H9 (cell line): ENCODE data around the gene SLC44A3. TPM values are rescaled to one million over a fixed set of nuclear protein-coding genes. Genes with fewer than 3 reads are reported as not detected.

Experiments used
- DNase-seq: peaks from one replicate; pipeline ENCODE4 v3.0.0-alpha.2; 2017
- H2AFZ ChIP-seq: one replicate; pipeline ENCODE4 v1.6.1; 2013; ENCODE audit warnings: mild to moderate bottlenecking, low read length, control low read depth, moderate library complexity
- H2AK5ac ChIP-seq: 2 replicates; pipeline ENCODE4 v1.6.1; 2013; ENCODE audit warnings: low read length, control low read depth, mixed read lengths; ENCODE audit not compliant: insufficient read length
- H2BK120ac ChIP-seq: one replicate; pipeline ENCODE4 v1.6.1; 2013; ENCODE audit warnings: low read depth, mild to moderate bottlenecking, low read length, control low read depth, inconsistent platforms; ENCODE audit not compliant: poor library complexity, severe bottlenecking
- H2BK12ac ChIP-seq: 2 replicates; pipeline ENCODE4 v1.6.1; 2013; ENCODE audit warnings: low read length, control low read depth, mixed read lengths, low read depth; ENCODE audit not compliant: insufficient read length
- H2BK15ac ChIP-seq: 2 replicates; pipeline ENCODE4 v1.6.1; 2013; ENCODE audit warnings: low read depth, low read length, control low read depth
- H2BK20ac ChIP-seq: one replicate; pipeline ENCODE4 v1.6.1; 2013; ENCODE audit warnings: low read depth, mild to moderate bottlenecking, low read length, control low read depth, inconsistent platforms; ENCODE audit not compliant: poor library complexity, severe bottlenecking
- H2BK5ac ChIP-seq: 2 replicates; pipeline ENCODE4 v1.6.1; 2013; ENCODE audit warnings: low read length, control low read depth, mixed read lengths; ENCODE audit not compliant: insufficient read length
- H3K14ac ChIP-seq: 2 replicates; pipeline ENCODE4 v1.6.1; 2013; ENCODE audit warnings: low read length, control low read depth; ENCODE audit not compliant: insufficient read depth
- H3K18ac ChIP-seq: 2 replicates; pipeline ENCODE4 v1.6.1; 2013; ENCODE audit warnings: low read depth, mild to moderate bottlenecking, mixed read lengths, low read length, control low read depth; ENCODE audit not compliant: insufficient read length
- H3K23ac ChIP-seq: 2 replicates; pipeline ENCODE4 v1.6.1; 2013; ENCODE audit warnings: low read length, control low read depth, mixed read lengths, low read depth; ENCODE audit not compliant: insufficient read length
- H3K23me2 ChIP-seq: 2 replicates; pipeline ENCODE4 v1.6.1; 2013; ENCODE audit warnings: low read depth, mild to moderate bottlenecking, mixed read lengths, low read length, control low read depth; ENCODE audit not compliant: insufficient read length, poor library complexity, severe bottlenecking
- H3K27ac ChIP-seq: 2 replicates; pipeline ENCODE4 v1.5.1; 2013; ENCODE audit warnings: low read length, control low read depth, mixed read lengths, low read depth; ENCODE audit not compliant: insufficient read length
- H3K27me3 ChIP-seq: 2 replicates; pipeline ENCODE4 v1.6.1; 2013; ENCODE audit warnings: low read length, control low read depth, inconsistent platforms; ENCODE audit not compliant: insufficient read depth
- H3K4ac ChIP-seq: 2 replicates; pipeline ENCODE4 v1.6.1; 2013; ENCODE audit warnings: low read depth, mild to moderate bottlenecking, control low read depth, inconsistent platforms, low read length, moderate library complexity
- H3K4me1 ChIP-seq: 2 replicates; pipeline ENCODE4 v1.6.1; 2013; ENCODE audit warnings: low read length, control low read depth, inconsistent platforms; ENCODE audit not compliant: insufficient read depth
- H3K4me2 ChIP-seq: 2 replicates; pipeline ENCODE4 v1.6.1; 2013; ENCODE audit warnings: low read length, control low read depth, mixed read lengths; ENCODE audit not compliant: insufficient read length, insufficient read depth
- H3K56ac ChIP-seq: 2 replicates; pipeline ENCODE4 v1.6.1; 2013; ENCODE audit warnings: low read depth, mild to moderate bottlenecking, mixed read lengths, low read length, control low read depth; ENCODE audit not compliant: insufficient read length
- H3K79me1 ChIP-seq: 2 replicates; pipeline ENCODE4 v1.6.1; 2013; ENCODE audit warnings: low read depth, mild to moderate bottlenecking, moderate library complexity, low read length, control low read depth, inconsistent platforms; ENCODE audit not compliant: insufficient read depth, poor library complexity, severe bottlenecking
- H3K79me2 ChIP-seq: 2 replicates; pipeline ENCODE4 v1.6.1; 2013; ENCODE audit warnings: low read length, control low read depth, inconsistent platforms; ENCODE audit not compliant: insufficient read depth
- H3K9ac ChIP-seq: 2 replicates; pipeline ENCODE4 v1.6.1; 2013; ENCODE audit warnings: low read length, control low read depth, mixed read lengths; ENCODE audit not compliant: insufficient read length; ENCODE audit errors: extremely low read depth
- H3K9me3 ChIP-seq: one replicate; pipeline ENCODE4 v1.6.1; 2013; ENCODE audit warnings: low read depth, low read length, inconsistent platforms; ENCODE audit not compliant: control insufficient read depth
- H3T11ph ChIP-seq: one replicate; pipeline ENCODE4 v1.6.1; 2013; ENCODE audit warnings: mild to moderate bottlenecking, low read length, control low read depth, inconsistent platforms
- H4K20me1 ChIP-seq: one replicate; pipeline ENCODE4 v1.6.1; 2013; ENCODE audit not compliant: control insufficient read depth, insufficient read length, insufficient read depth
- H4K5ac ChIP-seq: 2 replicates; pipeline ENCODE4 v1.6.1; 2013; ENCODE audit warnings: low read depth, mild to moderate bottlenecking, mixed read lengths, low read length, control low read depth; ENCODE audit not compliant: insufficient read length
- H4K8ac ChIP-seq: replicated peaks from 2 replicates; pipeline ENCODE4 v1.6.1; 2013; ENCODE audit warnings: low read length, control low read depth, mixed read lengths, low read depth; ENCODE audit not compliant: insufficient read length
- H4K91ac ChIP-seq: 2 replicates; pipeline ENCODE4 v1.6.1; 2013; ENCODE audit warnings: low read depth, mild to moderate bottlenecking, moderate library complexity, mixed read lengths, low read length, control low read depth; ENCODE audit not compliant: insufficient read length
- H3K27ac Mint-ChIP-seq, 3 experiments: 2 replicates in 2 of 3; 3 replicates in 1 of 3; pipeline ENCODE4 v1.8.0; 2020 to 2021; ENCODE audit warnings: mixed read lengths in 3 of 3, mild to moderate bottlenecking in 1 of 3, moderate library complexity in 1 of 3
- H3K27me3 Mint-ChIP-seq: 2 replicates; pipeline ENCODE4 v1.8.0; 2021; ENCODE audit warnings: low read depth, mild to moderate bottlenecking, moderate library complexity, mixed read lengths
- H3K36me3 Mint-ChIP-seq, 3 experiments: 2 replicates in 2 of 3; 3 replicates in 1 of 3; pipeline ENCODE4 v1.8.0; 2020 to 2021; ENCODE audit warnings: low read depth in 3 of 3, mixed read lengths in 3 of 3; ENCODE audit not compliant: insufficient read depth in 1 of 3
- H3K4me1 Mint-ChIP-seq, 2 experiments: 2 replicates each; pipeline ENCODE4 v1.8.0; 2020; ENCODE audit warnings: mixed read lengths in 2 of 2
- H3K4me3 Mint-ChIP-seq, 2 experiments: 2 replicates in 1 of 2; 3 replicates in 1 of 2; pipeline ENCODE4 v1.8.0; 2020 to 2021; ENCODE audit warnings: mild to moderate bottlenecking in 2 of 2, mixed read lengths in 2 of 2, moderate library complexity in 1 of 2
- H3K9me3 Mint-ChIP-seq, 2 experiments: 2 replicates in 1 of 2; 3 replicates in 1 of 2; pipeline ENCODE4 v1.8.0; 2020; ENCODE audit warnings: mild to moderate bottlenecking in 2 of 2, mixed read lengths in 2 of 2, moderate library complexity in 1 of 2
- WGBS: extraction: QIAGEN DNeasy Blood & Tissue Kit; methylation state at CpG from one replicate; pipeline ENCODE4 v1.1.7; 2013; ENCODE audit warnings: missing lambda C conversion rate, low lambda C conversion rate, mixed read lengths; ENCODE audit not compliant: insufficient read length; ENCODE audit errors: extremely low coverage; 5-methylcytosine and 5-hydroxymethylcytosine counted together
- total RNA-seq: library from RNA; stranded (reverse); gene quantifications from 2 replicates; pipeline ENCODE4 v1.2.1, GENCODE V29; 2021
- TF ChIP-seq, protein P1 (sequence below): fragments of 200-600 bp; sonication (generic); conservative IDR thresholded peaks from 3 replicates; pipeline ENCODE4 v1.8.0; 2021; ENCODE audit warnings: antibody characterized with exemption, mild to moderate bottlenecking

The SLC44A3 gene
- total RNA-seq, 1 experiment from 2014 or later = 5.5 TPM

GRCh38 chr1:94798054-94798453 lies 22.1 kb upstream of the SLC44A3 start:
- Histone ChIP-seq H3K23me2 (no peaks in the 10 kb centered on the region), H4K91ac (no peak overlapping the region), H3K23ac (no peak overlapping the region), H4K20me1 (no peaks in the 10 kb centered on the region), H3K9me3 (no peaks in the 10 kb centered on the region), H3K9ac (no peak overlapping the region), H3K4me2 (no peak overlapping the region), H3K27me3 (no peaks in the 10 kb centered on the region), H4K8ac (no peak overlapping the region), H3K79me1 (no peaks in the 10 kb centered on the region), H2BK15ac (no peak overlapping the region), H3K14ac (no peak overlapping the region), H2BK5ac (no peak overlapping the region), H3T11ph (no peak overlapping the region), H3K56ac (no peak overlapping the region), H2AK5ac (no peak overlapping the region), H2BK120ac (no peak overlapping the region), H3K4me1 (no peaks in the 10 kb centered on the region), H3K18ac (no peak overlapping the region), H3K27ac (no peak overlapping the region), H2BK20ac (no peak overlapping the region), H3K4ac (no peak overlapping the region), H2AFZ (no peak overlapping the region), H4K5ac (no peak overlapping the region), H3K79me2 (no peaks in the 10 kb centered on the region), H2BK12ac (no peak overlapping the region)
- TF ChIP-seq, protein P1, sequence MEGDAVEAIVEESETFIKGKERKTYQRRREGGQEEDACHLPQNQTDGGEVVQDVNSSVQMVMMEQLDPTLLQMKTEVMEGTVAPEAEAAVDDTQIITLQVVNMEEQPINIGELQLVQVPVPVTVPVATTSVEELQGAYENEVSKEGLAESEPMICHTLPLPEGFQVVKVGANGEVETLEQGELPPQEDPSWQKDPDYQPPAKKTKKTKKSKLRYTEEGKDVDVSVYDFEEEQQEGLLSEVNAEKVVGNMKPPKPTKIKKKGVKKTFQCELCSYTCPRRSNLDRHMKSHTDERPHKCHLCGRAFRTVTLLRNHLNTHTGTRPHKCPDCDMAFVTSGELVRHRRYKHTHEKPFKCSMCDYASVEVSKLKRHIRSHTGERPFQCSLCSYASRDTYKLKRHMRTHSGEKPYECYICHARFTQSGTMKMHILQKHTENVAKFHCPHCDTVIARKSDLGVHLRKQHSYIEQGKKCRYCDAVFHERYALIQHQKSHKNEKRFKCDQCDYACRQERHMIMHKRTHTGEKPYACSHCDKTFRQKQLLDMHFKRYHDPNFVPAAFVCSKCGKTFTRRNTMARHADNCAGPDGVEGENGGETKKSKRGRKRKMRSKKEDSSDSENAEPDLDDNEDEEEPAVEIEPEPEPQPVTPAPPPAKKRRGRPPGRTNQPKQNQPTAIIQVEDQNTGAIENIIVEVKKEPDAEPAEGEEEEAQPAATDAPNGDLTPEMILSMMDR = no peak
- no peak for DNase-seq
- Mint-ChIP-seq H3K4me3 (no peak overlapping the region), H3K36me3 (peaks cover 0 to 2% (median 0%) of the 10 kb centered on the region in 3 experiments; a peak in 1 of 7 replicates), H3K27me3 (no peaks in the 10 kb centered on the region), H3K27ac (0 out of 7 replicates have a peak overlapping the region, but pooled peaks of 1 of the 3 experiments have one; percentile 27), H3K9me3 (no peaks in the 10 kb centered on the region), H3K4me1 (peaks cover 11 to 27% of the 10 kb centered on the region in 2 experiments)
- WGBS = no CpG with 5 or more reads among the region's 3 CpGs
